Skin of body (tissue), 2 donors: ENCODE results near the gene COMP. TPM values are rescaled to one million over a fixed set of nuclear protein-coding genes. Genes with fewer than 3 reads are reported as not detected.

Experiments
- DNase-seq: peaks from one replicate; lab custom pipeline; 2025; lab: John Stamatoyannopoulos, UW
- total RNA-seq: library from RNA; depleted of rRNA; stranded (reverse); fragments of >200 nt; gene quantifications from one replicate; pipeline ENCODE4 v1.2.3, GENCODE V29; 2014

Gene COMP
- total RNA-seq, 1 donor from 2014 or later, result 10.9 TPM

- no peak for DNase-seq
Observed at GRCh38 chr19:18804139-18804601, 13.1 kb upstream of the COMP start.

- DNase-seq, result no peak
Observed at GRCh38 chr19:18803550-18804138, 12.5 kb upstream of the COMP start.

GRCh38 chr19:18802354-18802753, 11.2 kb upstream of the COMP start:
- no peak for DNase-seq

GRCh38 chr19:18800636-18801035, 9.5 kb upstream of the COMP start:
- DNase-seq, result no peak

- DNase-seq, result no peak
Observed at GRCh38 chr19:18800079-18800478, 9.0 kb upstream of the COMP start.

GRCh38 chr19:18799389-18799970, 8.4 kb upstream of the COMP start:
- no peak for DNase-seq

GRCh38 chr19:18798384-18799352, 7.6 kb upstream of the COMP start:
- no peak for DNase-seq

- no peak for DNase-seq
Observed at GRCh38 chr19:18796239-18796638, 5.1 kb upstream of the COMP start.

GRCh38 chr19:18795540-18795939, 4.4 kb upstream of the COMP start:
- no peak for DNase-seq

GRCh38 chr19:18794692-18795091, 3.6 kb upstream of the COMP start:
- DNase-seq, result no peak

GRCh38 chr19:18794029-18794313, 2.9 kb upstream of the COMP start:
- no peak for DNase-seq

GRCh38 chr19:18793144-18794028, 2.3 kb upstream of the COMP start:
- no peak for DNase-seq

- no peak for DNase-seq
Observed at GRCh38 chr19:18792661-18793060, 1.6 kb upstream of the COMP start.

GRCh38 chr19:18791315-18791678, 192 bp upstream of the COMP start:
- no peak for DNase-seq

GRCh38 chr19:18789883-18790565, 1.1 kb downstream of the COMP start:
- no peak for DNase-seq

GRCh38 chr19:18789422-18789869, 1.7 kb downstream of the COMP start:
- DNase-seq, result no peak

GRCh38 chr19:18788529-18789421, 2.3 kb downstream of the COMP start:
- no peak for DNase-seq

GRCh38 chr19:18785179-18786124, 5.7 kb downstream of the COMP start:
- DNase-seq, result peak; percentile 45

- DNase-seq, result no peak
Observed at GRCh38 chr19:18784786-18785120, 6.4 kb downstream of the COMP start.
